ENCODE results near the gene ABRACL.
"Not testable (repeated sequence)": the region's sequence is repeated elsewhere in the genome, so short reads cannot be mapped to it uniquely, and the experiment has no call there.

Gene ABRACL

GRCh38 chr6:139013185-139013800 is 15.3 kb upstream of the ABRACL start:
- no peak for DNase-seq

GRCh38 chr6:139014945-139015344 is 13.6 kb upstream of the ABRACL start:
- DNase-seq = no peak

GRCh38 chr6:139016337-139017213 is 12.0 kb upstream of the ABRACL start:
- DNase-seq = peak; percentile 29

GRCh38 chr6:139017227-139017626 is 11.3 kb upstream of the ABRACL start:
- peak; percentile 77 for DNase-seq

- DNase-seq = no peak
Observed at GRCh38 chr6:139019722-139020121, 8.8 kb upstream of the ABRACL start.

GRCh38 chr6:139020689-139021088 is 7.9 kb upstream of the ABRACL start:
- DNase-seq = no peak

GRCh38 chr6:139025416-139025815 is 3.1 kb upstream of the ABRACL start:
- DNase-seq = not testable (repeated sequence)

- peak; percentile 93 for DNase-seq
Observed at GRCh38 chr6:139027620-139028182, 844 bp upstream of the ABRACL start.

GRCh38 chr6:139028215-139028657 is 309 bp upstream of the ABRACL start:
- DNase-seq = no peak

- DNase-seq = peak; percentile 42
Observed at GRCh38 chr6:139029470-139030227, 1.1 kb downstream of the ABRACL start.

- peak; percentile 60 for DNase-seq
Observed at GRCh38 chr6:139030228-139030963, 1.9 kb downstream of the ABRACL start.

GRCh38 chr6:139037490-139037889 is 8.9 kb downstream of the ABRACL start:
- DNase-seq = no peak

- no peak for DNase-seq
Observed at GRCh38 chr6:139044250-139044649, 15.7 kb downstream of the ABRACL start.

GRCh38 chr6:139047677-139048076 is 19.1 kb downstream of the ABRACL start:
- DNase-seq = no peak

- DNase-seq = not testable (repeated sequence)
Observed at GRCh38 chr6:139048912-139049311, 20.4 kb downstream of the ABRACL start.

- not testable (repeated sequence) for DNase-seq
Observed at GRCh38 chr6:139050131-139050769, 21.7 kb downstream of the ABRACL start.

- DNase-seq = no peak
Observed at GRCh38 chr6:139050770-139051313, 22.3 kb downstream of the ABRACL start.

- no peak for DNase-seq
Observed at GRCh38 chr6:139051396-139052060, 23.0 kb downstream of the ABRACL start.

GRCh38 chr6:139053382-139053781 is 24.8 kb downstream of the ABRACL start:
- DNase-seq = no peak

GRCh38 chr6:139054001-139054400 is 25.5 kb downstream of the ABRACL start:
- DNase-seq = no peak

GRCh38 chr6:139055709-139056108 is 27.2 kb downstream of the ABRACL start:
- no peak for DNase-seq
